NCI-H460 (cell line): ENCODE results near the gene BMP8A. TPM values are rescaled to one million over a fixed set of nuclear protein-coding genes. Genes with fewer than 3 reads are reported as not detected.
"Not testable (repeated sequence)": the region's sequence is repeated elsewhere in the genome, so short reads cannot be mapped to it uniquely, and the experiment has no call there.

Source experiments
- DNase-seq: peaks from one replicate; pipeline ENCODE4 v3.0.0-alpha.2; 2016; ENCODE audit warnings: low read depth; ENCODE audit errors: extremely low read depth
- total RNA-seq: library from RNA; depleted of rRNA; stranded (reverse); fragments of >200 nt; shearing (Covaris generic); gene quantifications from 2 replicates; pipeline ENCODE4 v1.2.3, GENCODE V29; 2014

BMP8A gene
- total RNA-seq, 1 experiment from 2014 or later = not detected

GRCh38 chr1:39478126-39478915, 13.1 kb upstream of the BMP8A start:
- DNase-seq = no peak

GRCh38 chr1:39481289-39481688, 10.1 kb upstream of the BMP8A start:
- no peak for DNase-seq

- no peak for DNase-seq
Measured at GRCh38 chr1:39483276-39483675, 8.2 kb upstream of the BMP8A start.

- no peak for DNase-seq
Measured at GRCh38 chr1:39484564-39484963, 6.9 kb upstream of the BMP8A start.

- DNase-seq = no peak
Measured at GRCh38 chr1:39485046-39485803, 6.2 kb upstream of the BMP8A start.

- DNase-seq = no peak
Measured at GRCh38 chr1:39488012-39488545, 3.4 kb upstream of the BMP8A start.

GRCh38 chr1:39488793-39489566, 2.5 kb upstream of the BMP8A start:
- no peak for DNase-seq

GRCh38 chr1:39489567-39490239, 1.7 kb upstream of the BMP8A start:
- no peak for DNase-seq

- no peak for DNase-seq
Measured at GRCh38 chr1:39490596-39491145, 765 bp upstream of the BMP8A start.

- not testable (repeated sequence) for DNase-seq
Measured at GRCh38 chr1:39492118-39493042, 944 bp downstream of the BMP8A start.

GRCh38 chr1:39493043-39493810, 1.8 kb downstream of the BMP8A start:
- not testable (repeated sequence) for DNase-seq

GRCh38 chr1:39494671-39495410, 3.4 kb downstream of the BMP8A start:
- DNase-seq = no peak

GRCh38 chr1:39496520-39496919, 5.1 kb downstream of the BMP8A start:
- DNase-seq = not testable (repeated sequence)

GRCh38 chr1:39497585-39497984, 6.1 kb downstream of the BMP8A start:
- DNase-seq = no peak

GRCh38 chr1:39498096-39498710, 6.8 kb downstream of the BMP8A start:
- DNase-seq = not testable (repeated sequence)

- not testable (repeated sequence) for DNase-seq
Measured at GRCh38 chr1:39498821-39499220, 7.4 kb downstream of the BMP8A start.

GRCh38 chr1:39499668-39500067, 8.2 kb downstream of the BMP8A start:
- no peak for DNase-seq
